HK-2 (cell line): ENCODE data around the gene FUBP3.
A peak's percentile ranks its signal among the peaks of the same experiment; 100 is the strongest.

ENCODE experiments used
- DNase-seq: peaks from one replicate; pipeline ENCODE4 v3.0.0-alpha.2; 2018; ENCODE audit not compliant: unreplicated experiment

The FUBP3 gene

DNA sequence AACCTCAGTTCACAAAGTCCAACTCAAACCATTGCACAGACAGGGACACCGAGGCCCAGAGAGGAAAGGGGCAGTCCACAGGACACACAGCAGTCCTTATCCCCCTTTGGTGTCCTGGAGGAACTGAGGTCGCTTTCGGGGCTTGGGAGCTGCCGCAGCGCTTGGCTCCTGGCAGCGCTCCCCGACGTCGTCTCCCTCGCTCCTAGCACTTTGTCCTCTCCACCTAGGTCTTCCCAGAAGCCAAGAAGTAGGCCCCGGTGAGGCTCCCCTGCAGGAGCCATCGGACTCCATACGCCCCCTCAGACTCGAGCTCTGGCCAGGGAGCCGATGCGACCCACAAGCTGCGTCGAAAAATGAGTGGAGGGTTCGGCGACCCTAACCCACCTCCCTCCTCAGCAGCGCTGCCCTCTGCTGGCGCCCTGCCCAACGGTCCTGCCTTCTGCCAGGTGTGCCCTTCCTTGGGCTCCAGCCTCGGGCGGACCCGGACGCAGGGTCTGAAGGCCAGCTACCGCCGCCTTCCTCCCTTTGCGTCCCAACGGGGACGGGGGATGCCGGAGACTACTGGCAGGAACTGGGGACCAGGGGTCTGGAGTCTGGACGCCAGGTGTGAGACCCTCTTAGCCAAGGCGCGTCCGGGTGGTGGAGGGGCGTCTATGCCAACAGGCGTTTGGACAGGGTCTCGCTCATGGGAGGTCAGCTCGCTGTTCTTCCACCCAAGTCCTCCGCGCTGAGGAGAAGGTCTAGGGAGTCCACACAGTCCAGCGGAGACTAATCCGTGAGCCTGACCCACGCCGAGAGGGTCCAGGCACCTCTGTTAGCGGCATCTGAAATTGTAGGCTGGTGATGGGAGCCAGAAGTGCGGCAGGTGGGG, 83.0 kb downstream of the FUBP3 start:
- DNase-seq: no peak

DNA sequence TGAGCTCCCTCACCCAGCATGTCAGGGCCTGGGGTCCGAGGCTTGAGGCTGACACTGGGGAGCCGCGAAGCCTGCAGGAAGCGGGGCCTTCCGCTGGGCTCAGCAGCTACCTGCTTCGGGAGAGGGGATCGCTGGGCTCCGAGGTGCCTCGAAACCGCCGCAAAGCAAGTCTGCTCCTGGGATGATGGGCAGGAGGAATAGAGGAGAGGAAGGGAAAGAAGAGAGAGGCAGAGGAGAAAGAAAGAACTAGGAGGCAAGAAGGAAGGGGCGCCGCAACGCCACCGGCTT, 83.5 kb downstream of the FUBP3 start:
- no peak for DNase-seq

DNA sequence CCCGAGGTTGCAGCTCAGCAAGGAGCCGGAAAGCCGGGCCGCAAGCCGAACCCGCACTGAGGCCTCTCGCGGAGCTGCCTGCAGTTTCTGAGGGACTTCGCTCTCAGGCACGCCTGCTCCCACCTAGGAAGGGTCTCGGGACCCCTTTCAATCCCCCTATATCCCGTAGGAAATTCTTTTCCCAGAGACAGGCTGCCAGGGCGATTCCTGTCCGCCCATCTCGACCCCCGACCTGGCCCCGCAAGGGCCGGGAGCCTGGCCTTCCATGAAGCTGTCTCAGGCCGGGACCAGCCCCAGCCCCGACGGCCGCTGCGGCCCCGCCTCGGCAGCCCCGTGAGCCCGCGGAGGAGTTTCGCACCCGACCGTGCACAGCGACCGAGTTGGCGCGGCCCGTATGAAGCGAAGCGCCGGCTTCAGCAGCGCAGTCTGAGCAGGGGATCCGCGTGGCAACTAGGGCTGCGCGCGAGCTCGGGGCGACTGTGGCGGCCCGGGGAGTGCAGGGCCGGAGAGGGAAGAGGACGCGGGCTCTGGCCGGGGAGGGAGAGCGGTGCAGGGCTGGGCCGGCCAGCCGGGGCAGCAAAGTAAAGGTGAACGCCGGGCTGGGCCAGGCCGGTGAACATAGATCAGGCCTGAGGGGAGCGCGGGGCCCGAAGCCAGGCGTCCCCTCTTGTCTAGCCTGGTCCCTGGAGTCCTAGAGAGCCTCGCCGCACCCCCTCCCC, 84.0 kb downstream of the FUBP3 start:
- DNase-seq: no peak

DNA sequence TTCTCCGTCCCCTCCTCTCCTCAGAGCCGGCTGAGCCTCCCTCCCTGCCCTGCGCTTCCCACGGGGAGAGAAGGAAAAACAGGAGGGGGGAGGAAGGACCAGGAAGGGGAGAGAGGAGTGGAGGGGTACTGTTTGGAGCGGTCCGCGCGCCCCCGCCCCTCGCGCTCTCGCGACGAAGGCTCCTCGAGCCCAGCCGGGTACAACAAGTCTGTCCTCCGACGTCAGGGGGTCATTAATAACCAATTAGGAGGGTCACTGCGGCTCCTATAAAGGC, 84.5 kb downstream of the FUBP3 start:
- no peak for DNase-seq

DNA sequence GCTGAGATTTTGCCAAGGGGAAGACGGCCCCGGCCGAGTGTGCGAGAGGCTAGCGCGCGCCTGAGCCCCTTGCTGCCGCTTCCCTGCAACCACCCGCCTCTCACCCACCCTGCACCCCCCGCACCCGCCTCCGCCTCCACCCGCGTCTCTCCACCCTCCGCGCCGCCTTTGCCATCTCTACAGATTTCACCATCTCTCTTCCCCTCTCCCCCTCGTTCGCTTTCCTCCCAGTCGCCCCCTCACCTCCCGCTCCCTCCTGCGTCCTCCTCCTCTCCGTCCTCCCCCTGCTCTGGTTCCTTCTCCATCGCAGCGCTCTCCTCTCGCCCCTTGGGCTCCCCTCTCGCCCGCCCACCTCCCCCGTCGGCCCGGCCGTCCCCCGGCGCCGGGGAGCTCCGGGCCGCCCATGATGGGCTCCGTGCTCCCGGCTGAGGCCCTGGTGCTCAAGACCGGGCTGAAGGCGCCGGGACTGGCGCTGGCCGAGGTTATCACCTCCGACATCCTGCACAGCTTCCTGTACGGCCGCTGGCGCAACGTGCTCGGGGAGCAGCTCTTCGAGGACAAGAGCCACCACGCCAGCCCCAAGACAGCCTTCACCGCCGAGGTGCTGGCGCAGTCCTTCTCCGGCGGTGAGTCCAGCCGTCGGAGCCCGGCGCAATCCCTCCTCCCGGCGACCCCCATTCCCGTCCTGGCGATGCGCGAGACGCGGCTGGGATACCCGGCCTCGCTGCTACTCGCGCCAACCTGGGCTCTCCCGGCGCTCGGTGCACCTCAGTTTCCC, 85.1 kb downstream of the FUBP3 start, which contains the start of gene PRDM12:
Gene PRDM12, plus strand, starts transcription at position 344 of the 778 bp plus-strand sequence. Its CDS starts 60 bp downstream, at position 404.
- no peak for DNase-seq

DNA sequence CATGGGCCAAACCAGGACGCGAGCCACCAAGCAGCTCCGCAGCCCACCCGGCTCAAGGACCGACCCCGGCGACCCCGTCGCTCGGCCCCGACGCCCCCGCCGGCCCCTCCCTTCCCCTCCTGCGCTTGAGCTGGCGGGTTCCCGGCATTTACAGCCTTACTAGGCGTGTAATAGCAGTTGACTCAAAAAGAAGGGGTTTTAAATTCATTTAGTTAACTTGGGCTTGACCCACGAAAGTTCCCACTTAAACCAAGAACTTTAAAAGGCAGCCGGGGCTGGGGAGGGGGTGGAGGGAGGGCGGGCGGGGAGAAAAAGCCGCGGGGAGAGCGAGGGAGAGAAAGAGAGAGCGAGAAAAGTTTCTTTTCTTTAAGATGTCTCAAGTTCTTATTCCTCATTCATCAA, 85.7 kb downstream of the FUBP3 start:
- no peak for DNase-seq

DNA sequence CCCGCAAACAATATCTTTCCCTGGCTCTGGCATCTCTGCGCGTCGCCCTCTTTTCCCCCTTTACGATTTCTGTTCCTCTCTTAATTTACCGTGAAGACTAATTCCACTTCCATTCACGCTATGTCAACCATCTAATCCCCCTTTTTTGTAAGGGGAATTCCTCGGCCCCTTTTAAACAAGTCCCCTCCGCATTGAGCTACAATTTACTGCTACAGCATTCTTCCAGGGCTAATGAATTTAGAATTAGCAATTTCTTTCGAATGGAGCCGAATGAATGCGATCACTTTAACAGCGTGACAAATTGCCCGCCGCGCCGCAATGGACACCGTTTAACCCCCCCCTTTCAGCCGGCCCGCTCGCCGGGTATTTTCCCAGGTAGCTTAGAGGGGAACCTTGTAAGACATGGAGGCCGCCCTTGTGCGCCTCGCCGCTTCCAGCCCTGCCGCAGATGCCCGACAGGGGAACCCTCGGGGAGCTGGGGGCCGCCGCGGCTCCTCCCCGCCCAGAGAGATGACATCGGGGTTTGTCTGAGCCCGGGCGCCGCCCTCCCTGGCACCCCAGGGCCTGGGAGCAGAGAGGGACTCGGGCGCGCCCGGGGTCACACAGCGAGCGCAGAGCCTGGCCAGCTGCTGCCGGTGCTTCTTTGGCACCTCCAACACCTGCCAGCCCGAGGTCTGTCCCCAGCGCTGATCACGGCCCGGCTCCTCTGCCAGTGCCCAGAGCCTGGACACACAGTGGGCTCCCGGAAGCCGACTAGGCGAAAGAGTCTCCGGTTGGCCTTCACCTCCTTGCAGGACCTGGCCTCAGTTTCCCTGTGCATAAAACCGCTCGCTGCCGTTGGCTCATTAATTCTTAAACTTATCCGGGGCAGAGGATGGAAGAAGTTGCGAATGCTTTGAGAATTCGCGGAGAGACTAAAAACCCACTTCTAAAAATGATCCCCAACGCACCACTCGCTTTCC, 86.3 kb downstream of the FUBP3 start:
- DNase-seq: no peak

DNA sequence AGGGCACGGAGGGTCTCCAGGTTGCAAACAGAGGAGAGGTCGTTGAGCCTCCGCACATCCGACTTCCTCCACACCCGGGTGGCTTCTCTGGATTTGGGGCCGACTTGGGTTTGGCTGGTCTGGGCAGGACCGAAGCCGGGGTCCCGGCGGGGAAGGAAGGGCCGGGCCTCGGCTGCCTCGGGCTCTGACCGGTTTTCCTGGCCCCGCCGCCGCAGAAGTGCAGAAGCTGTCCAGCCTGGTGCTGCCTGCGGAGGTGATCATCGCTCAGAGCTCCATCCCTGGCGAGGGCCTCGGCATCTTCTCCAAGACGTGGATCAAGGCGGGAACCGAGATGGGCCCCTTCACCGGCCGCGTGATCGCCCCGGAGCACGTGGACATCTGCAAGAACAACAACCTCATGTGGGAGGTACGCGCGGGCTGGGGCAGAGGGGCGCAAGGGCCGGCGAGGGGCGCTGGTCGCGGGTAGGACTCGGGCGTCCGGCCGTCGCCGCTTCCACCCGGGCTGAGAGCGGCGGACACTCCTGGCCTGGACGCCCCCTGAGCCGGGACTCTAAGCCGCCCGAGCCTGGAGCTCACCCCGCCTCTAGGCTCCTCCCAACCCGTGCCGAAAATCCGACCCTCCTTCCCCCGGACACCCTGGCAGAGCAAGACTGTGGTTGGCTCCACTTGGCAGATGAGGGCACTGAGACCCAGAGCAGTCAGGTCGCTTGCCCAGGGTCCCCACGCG, 87.2 kb downstream of the FUBP3 start:
- DNase-seq: no peak

DNA sequence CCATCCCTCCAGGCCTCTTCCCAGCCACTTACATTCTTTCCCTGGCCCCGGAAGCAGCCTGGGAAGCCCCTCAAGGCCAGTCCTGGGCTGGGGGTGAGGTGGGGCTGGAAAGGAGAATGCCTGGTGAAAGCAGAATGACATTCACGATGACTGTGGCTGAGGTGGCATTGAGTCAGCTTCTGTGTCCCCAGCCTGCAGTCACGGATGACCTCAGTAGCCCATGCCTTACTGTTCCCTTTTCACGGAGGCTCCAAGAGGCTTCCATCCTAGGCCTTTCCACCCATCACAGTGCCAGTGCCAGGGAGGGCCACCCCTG, 87.7 kb downstream of the FUBP3 start:
- DNase-seq: no peak

DNA sequence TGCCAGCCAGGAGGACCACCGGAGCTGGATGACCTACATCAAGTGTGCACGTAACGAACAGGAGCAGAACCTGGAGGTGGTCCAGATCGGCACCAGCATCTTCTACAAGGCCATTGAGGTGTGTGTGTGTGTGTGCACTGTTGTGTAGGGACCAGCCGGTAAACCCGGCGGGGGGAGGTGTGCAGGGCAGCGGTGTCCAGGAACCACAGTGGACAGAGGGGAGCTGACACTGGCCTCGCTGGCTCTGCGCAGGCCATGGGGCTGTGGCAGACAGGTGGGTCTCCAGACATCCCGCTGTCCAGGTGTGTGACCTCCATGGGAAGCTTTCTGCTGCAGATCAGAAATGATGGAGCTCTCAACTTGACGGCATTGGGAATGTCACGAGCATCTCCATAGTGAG, 88.8 kb downstream of the FUBP3 start:
- no peak for DNase-seq

DNA sequence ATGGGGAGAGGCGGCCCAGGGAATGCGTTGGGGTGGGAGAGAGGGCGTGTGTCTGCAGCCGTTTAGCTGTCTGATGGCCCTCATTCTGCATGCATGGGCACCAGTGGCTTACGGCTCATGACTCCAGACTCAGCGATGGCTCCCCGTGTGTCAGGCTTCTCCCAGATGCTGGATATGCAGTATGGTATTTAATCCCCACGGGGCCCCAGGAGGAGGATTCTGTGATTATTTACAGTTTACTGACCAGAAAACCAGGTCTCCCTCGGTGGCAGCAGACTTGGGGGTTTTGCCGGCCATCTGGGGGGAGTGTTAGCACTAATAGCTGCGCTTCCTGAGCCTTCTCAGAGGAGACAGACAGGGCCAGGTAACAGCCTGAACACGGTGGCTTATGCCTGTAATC, 89.3 kb downstream of the FUBP3 start:
- no peak for DNase-seq

DNA sequence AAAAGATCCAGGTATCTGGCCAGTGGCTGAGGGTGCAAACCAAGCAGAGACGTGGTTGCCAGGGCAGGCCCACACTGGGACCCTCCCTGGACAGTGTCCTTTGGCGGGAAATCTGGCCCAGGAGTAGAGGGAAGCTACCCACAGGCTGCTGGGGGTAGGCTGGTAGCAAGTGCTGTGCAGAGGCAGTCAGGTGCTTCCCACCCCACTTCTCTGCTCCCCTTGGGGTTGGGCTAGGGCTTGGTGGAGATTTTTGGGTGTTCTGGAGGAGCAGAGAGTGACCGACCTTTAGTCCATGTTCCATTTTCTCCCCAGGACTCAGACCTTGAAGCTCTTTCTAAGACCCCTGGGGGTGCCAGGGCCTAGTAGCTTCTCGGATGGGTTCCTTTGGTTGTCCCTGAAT, 90.6 kb downstream of the FUBP3 start:
- no peak for DNase-seq

DNA sequence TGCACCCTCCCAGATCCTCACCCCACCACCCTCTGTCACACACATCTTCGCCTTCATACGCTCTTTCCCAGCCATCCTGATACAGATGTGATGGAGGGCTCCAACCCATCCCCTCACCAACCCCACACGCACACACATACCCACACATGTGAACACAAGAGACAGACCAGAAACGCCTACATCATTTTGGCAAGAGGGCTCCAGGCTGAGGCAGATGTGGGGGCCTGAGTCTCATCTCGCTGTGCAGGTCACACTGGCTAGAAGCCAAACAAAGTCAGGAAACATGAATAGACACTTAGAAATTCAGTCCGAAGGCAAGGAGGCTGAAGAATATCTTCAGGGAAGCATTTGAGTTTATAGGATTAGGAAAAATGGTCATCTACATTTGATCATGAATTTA, 91.3 kb downstream of the FUBP3 start:
- no peak for DNase-seq

DNA sequence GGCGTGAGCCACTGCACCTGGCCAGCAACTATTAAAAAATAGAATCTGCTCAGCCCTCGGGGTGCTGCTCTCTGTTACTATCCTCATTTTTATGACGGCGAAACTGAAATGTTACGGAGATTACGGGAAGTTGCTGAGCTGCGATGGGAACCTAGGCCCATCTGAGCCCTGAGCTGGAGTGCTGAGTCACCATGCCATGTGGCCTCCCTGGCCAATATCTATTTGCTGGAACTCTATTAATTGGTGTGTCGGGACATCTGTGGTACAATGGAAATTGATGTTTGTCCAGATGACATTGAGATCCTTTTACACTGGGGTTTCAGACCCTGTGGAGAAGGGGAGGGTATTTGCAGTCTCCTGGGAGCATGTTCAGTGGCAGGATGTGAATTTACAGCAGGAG, 93.1 kb downstream of the FUBP3 start:
- DNase-seq: no peak

DNA sequence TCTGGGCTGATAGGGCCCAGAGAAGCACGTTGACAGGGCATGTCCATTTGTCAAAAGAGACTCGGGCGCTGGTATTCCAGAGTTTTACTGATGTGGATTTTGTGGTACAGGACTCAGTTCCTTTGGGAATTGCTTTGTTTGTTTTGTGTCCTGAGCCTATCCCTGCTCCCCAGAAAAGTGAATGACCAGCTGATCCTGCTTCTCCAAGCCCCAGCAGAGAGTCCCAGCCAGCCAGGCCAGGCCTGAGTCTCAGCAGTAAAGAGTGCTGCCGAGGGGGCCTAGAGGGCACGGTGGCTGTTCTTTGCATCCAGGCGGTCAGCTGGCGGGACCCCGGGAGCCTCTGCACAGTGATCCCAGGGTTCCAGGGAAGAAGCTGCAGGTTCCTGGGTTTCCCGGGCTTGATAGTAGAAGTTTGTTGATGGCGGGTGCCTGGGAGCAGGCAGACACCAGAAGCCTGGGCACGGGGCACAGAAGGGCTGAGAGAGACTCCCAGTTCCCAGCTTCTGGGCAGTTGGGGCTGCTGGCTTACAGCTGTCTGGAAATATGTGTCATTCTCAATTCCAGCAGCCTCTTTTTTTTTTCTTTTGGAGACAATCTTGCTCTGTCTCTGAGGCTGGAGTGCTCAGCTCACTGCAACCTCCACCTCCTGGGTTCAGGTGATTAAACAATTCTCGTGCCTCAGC, 93.7 kb downstream of the FUBP3 start:
- no peak for DNase-seq

DNA sequence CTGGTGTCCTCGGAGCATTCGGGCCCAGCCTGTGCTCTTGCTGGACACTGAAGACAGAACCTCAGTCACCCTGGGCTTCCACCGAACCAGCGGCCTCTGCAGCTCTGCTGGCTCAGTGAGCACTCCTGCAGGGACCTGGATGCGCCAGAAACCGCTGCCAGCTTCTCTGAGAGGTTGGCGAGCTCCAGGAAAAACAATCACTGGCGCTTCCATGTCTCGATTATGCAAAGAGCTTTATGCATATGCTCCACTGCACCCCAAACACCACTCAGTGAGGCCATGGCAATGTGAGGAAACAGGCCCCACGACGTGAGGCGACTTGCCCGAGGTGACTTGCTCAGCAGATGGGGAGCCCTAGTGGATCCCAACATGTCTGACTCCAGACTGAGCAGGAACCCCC, 96.0 kb downstream of the FUBP3 start:
- DNase-seq: no peak

DNA sequence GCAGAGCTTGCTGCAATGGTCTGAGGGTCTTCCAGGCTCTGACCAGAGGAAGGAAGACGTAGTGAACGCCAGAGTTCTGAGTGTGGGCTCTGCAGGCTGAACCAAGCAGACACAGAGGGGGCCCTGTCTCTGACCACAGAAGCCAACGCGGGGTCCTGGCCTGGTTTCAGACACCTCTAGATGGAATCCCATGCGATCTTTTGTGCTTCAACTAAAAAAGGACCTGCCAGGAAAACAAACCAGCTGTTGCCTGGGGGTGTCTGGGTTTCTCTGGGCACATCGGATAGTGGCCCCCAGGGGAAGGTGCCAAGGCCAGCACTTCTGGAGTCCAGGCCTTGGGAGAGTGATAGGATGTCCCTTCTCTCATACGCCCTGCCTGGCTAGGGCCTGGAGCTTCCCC, 97.9 kb downstream of the FUBP3 start:
- DNase-seq: no peak

DNA sequence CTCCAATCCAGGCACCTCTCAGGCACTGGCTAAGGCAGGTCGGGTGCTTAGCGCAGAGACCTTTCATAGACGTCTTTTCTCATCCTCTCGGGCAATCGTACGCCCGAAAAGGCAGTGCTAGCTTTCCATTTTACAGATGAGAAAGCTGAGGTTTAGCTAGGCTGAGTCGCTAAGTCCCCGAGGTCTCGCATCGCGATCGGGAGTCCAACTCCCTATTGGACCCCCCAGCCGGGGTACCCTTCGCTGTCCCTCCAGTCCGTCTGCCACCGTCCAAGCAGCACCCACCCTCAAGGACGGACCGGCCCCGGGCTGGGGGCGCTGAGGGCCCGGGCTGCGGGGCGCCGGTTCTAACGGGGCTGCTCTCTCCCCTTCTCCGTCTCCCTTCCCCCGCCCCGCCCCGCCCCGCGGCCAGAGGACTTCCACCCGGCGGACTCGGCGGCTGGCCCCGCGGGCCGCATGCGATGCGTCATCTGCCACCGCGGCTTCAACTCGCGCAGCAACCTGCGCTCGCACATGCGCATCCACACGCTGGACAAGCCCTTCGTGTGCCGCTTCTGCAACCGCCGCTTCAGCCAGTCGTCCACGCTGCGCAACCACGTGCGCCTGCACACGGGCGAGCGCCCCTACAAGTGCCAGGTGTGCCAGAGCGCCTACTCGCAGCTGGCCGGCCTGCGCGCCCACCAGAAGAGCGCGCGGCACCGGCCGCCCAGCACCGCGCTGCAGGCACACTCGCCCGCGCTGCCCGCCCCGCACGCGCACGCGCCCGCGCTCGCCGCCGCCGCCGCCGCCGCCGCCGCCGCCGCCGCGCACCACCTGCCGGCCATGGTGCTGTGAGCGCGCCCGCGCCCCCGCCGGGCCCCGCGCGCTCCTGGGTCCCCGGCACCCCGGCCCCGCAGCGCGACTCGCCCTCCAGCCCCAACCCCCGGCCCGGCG, 101.7 kb downstream of the FUBP3 start:
- peak; percentile 90 for DNase-seq

DNA sequence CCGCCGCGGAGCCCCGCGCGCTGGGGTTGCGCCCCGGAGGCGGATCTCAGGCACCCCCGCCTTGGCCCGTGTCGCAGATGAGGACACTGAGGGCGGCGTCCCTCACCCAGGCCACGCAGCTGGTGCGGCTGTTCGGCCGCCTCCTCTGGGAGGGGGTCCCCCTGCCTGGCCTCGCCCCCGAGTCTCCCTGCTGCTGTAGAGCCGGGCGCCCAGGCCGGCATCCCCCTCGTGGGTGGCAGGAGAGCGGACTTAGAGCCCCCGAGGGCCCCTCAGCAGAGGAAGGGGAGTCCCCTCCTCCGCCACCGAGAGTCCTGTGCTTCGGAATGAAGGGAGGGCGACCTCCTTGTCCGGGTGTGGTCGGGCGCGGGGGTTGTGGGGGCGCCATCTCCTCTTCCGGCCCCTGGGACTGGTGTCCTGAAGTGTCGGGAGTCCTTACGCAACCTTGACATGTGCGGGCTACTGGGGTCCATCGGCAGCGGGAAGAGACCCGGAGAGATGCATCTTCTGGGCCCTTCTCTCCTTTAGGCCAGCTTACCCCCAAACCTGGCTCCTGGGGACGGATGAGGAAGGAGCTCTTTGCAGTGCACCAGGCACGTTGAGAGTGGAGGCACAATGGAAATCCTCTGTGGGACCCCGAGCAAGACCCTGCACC, 102.5 kb downstream of the FUBP3 start:
- DNase-seq: peak; percentile 41
